Activated CD4-positive, alpha-beta T cell treated with anti-CD3 and anti-CD28 coated beads for 24 hours (primary cell): Measurements from ENCODE around the gene LTK.
"Not testable (repeated sequence)": the region's sequence is repeated elsewhere in the genome, so short reads cannot be mapped to it uniquely, and the experiment has no call there.

ENCODE experiments used
- DNase-seq, 2 donors: peaks; one replicate each; pipeline ENCODE4 v3.0.0-alpha.2; 2020; ENCODE audit warnings: low read depth in 2 of 2

Gene LTK

GRCh38 chr15:41474941-41475340 is 38.7 kb downstream of the LTK start:
- DNase-seq: no peak

DNA sequence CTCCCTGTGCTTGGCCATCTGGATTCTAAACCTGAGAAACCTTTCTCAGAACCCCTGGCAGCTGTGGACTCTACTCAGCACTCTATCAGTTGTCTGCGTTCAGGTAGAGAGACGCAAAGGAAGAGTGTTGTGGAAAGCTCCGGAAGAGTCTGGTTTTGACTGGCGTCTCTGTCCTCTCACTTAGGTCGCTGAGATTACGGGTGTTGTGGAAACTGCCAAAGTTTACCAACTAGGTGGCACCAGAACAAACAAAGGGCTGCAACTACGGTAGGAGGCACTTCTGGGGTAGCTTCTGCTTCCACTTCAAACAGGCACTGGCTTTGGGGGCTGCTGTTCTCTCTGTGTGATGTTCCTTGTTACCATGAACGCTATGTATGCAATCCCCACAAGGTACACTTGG is 39.2 kb downstream of the LTK start:
- no peak for DNase-seq

DNA sequence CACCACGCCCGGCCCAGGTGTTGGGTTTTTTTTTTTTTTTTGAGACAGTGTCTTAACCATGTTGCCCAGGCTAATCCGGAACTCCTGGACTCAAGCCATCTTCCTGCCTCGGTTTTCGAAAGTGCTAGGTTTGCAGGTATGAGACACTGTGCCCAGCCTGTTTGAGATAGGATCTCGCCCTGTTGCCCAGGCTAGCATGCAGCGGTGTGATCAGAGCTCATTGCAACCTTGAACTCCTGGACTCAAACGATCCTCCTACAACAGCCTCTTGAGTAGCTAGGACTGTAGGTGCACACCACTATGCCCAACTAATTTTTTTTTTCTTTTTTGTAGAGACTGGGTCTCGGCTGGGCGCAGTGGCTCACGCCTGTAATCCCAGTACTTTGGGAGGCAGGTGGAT is 40.2 kb downstream of the LTK start:
- DNase-seq: no peak

DNA sequence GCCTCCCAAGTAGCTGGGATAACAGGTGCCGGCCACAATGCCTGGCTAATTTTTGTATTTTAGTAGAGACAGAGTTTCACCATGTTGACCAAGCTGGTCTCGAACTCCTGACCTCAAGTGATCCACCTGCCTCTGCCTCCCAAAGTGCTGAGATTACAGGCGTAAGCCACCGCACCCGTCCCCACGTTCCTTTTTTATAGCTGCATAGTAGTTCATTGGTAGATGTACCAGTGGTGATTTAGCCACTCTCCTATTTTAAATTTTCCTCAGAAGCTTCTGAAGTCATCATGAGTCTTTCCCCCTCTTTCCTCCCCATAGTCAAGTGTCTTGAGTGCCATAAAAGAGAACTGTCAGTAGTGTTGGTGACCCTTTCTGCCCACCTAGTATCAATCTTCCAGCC is 44.0 kb downstream of the LTK start:
- DNase-seq: not testable (repeated sequence)

DNA sequence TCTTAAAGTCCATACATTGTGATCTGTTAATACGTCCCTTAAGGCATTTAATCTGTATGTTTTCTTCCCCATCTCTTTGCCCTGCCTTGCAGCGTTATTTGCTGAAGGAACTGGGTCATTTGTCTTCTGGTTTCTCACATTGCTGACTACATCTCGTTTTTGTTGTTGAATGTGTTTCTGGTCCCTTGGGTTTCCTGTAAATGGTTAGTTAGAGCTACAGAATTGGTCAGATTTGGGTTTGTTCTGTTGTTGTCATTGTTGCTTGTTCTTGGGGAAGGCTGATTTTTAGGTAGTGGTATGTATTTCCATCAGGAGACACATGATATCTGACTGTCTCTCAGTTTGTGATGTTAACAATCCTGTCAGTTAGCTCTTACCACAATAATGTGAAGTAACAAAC is 46.9 kb downstream of the LTK start:
- no peak for DNase-seq

- no peak for DNase-seq
These were observed 47.7 kb downstream of the LTK start for GRCh38 chr15:41465822-41466421.

DNA sequence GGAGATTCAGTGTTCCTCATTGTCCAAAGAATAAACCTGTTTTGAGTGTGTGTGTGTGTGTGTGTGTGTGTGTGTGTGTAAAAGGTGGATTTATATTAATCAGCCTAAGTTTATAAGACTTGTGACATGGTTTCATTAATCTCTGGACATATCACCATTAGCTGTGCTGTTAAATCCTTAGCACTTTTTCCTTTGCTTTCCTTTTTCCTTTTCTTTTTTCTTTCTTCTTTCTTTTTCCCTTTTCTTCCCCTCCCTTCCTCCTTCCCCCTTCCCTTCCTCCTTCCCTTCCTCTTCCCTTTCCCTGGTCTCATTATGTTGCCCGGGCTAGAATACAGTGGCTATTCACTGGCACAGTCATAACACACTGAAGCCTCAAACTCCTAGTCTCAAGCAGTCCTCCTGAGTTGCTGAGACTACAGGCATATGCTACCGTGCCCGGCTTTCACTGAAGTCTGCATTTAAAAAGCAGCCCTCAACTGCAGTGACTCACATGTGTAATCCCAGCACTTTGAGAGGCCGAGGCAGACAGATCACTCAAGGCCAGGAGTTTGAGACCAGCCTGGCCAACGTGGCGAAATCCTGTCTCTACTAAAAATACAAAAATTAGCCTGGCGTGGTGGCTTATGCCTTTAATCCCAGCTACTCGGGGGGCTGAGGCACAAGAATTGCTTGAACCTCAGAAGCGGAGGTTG is 48.6 kb downstream of the LTK start:
- no peak for DNase-seq

GRCh38 chr15:41462084-41462795 is 51.4 kb downstream of the LTK start:
- DNase-seq: no peak
